NCI-H187 (cell line): Measurements from ENCODE around the gene TSHZ1.

ENCODE experiments used
- DNase-seq, 2 experiments: peaks; one replicate each; lab custom pipeline; 2025; lab: John Stamatoyannopoulos, UW

Gene TSHZ1, protein sequence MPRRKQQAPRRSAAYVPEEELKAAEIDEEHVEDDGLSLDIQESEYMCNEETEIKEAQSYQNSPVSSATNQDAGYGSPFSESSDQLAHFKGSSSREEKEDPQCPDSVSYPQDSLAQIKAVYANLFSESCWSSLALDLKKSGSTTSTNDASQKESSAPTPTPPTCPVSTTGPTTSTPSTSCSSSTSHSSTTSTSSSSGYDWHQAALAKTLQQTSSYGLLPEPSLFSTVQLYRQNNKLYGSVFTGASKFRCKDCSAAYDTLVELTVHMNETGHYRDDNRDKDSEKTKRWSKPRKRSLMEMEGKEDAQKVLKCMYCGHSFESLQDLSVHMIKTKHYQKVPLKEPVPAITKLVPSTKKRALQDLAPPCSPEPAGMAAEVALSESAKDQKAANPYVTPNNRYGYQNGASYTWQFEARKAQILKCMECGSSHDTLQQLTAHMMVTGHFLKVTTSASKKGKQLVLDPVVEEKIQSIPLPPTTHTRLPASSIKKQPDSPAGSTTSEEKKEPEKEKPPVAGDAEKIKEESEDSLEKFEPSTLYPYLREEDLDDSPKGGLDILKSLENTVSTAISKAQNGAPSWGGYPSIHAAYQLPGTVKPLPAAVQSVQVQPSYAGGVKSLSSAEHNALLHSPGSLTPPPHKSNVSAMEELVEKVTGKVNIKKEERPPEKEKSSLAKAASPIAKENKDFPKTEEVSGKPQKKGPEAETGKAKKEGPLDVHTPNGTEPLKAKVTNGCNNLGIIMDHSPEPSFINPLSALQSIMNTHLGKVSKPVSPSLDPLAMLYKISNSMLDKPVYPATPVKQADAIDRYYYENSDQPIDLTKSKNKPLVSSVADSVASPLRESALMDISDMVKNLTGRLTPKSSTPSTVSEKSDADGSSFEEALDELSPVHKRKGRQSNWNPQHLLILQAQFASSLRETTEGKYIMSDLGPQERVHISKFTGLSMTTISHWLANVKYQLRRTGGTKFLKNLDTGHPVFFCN (N-terminal part only)

DNA sequence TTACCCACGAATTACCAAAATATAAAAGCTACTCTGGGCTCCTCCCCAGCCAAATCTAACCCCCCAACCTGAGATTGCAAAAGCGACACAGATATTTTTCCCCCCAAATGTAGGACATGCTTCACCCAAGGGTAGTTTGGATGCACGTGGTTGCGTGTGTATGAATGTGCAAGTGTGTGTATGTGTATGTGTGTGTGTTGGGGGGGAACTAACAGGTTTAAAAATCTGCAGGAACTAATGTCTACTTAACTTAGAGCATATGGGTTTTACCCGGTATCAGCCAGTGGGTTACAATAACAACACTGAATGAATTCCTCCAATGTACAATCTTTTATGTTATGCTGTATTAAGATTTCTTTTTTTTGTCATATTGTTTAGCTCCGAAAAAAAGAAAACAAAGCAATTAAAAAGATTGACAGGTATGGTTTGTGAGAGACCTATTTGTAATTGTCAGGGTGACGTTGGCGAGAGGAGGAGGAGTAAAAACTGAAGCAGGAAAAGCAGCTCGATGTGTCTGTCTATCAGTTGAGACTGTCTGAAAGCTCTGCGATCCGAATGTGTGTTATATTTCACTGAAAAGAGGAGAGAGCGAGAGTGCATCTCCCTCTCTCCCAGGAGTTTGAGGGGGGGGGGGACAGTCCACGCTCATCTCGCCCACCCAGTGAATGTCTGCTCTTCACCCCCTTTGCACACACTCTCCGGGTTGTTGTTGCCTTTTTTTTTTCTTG, at the start of gene TSHZ1:
TSHZ1 (plus strand) TSS at position 524 of the 728 bp plus-strand sequence. CDS start 1,080 bp downstream, outside the sequence.
- DNase-seq, result peak in 1 of 2 experiments; percentile 54

DNA sequence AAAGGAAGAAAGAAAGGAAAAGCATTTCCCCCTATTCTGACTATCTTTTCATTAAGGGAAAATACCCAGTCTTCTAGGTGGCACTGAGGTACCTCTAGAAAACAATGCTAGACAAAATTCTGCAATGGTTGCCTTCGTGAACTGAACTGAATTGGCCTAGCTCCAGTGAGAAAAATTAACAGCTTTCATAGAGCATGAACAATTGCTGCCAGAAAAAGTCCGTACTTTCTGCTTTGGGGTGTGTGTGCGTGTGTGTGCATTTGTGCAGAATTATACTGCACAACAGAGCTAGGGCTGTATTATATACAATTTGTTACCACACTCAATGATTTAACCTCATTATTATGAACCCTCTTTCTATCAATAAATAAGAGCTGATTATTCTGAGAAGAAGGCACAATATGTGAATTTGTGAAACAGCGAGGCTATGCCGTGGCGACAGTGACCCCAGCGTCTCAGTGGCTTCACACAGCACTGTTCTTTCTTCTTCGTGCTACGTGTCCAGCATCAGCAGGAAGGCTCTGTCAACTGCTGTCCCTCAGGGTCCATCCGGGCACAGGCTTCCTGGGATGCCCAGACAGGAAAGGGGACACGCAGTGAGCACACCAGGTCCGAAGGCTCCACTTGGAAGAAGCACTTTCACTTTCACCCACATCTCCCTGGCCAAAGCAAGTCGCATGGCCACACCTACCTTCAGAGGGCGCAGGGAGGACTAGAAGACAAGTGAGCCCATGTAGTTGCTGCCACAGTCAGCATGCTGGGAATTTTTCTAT, 49.2 kb upstream of the TSHZ1 start:
- DNase-seq, result peak in 1 of 2 experiments; percentile 19

DNA sequence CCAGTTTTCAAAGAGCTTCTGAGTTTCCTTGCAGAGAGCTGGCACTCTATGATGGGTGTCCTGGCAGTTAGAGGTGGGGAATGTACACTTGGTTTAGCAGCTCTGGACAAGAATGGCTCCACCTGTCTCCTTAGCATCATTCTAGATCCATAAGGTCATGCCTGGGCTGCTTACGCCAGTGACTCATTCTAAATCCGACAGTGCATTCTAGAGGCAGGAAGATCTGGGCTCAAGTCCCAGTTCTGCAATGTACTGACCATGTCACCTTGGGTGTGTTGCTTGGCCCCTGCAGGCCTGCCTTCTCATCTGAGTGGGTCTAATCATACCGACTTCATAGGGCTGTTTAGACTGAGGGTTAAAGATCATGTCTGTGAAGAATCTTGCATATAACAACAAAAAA, 48.1 kb upstream of the TSHZ1 start:
- DNase-seq, result no peak

DNA sequence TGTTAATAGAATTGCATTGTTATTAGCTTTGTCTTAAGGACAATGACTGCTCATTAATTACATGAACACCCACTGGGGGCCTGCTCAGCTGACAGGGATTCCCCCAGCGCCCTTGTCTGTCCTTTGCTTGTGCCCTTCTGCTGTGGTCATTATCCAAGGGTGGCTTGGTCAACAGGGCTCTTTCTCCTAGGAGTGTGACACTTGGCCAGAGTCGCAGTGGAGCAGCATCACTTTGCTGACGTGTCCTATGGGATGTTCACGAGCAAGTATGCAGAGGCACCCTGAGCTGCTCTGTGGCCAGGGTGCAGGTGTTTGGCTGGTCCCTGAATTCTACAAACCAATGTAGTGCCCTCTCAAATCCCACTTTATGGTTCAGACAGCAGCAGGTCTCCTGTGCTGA, 47.6 kb upstream of the TSHZ1 start:
- no peak for DNase-seq

DNA sequence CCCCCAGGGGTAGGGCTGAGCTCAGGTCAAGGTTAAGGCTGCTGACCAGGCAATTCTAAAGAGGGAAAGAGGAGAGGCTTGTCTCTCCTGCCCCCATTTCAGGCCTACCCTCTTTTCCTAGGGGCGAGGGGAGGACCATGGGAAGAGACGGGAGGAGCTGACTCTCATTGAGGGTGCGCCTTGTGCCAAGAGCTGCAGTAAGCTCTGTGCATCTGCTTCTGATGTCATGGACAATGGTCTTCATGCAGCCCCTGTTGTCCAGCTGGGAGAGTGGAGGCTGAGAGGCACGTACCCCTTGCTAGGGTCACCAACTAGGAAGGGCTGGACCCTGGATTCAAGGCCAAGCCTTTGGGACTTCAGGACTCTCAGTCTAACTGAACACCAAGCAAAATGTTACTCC, 46.9 kb upstream of the TSHZ1 start:
- no peak for DNase-seq

DNA sequence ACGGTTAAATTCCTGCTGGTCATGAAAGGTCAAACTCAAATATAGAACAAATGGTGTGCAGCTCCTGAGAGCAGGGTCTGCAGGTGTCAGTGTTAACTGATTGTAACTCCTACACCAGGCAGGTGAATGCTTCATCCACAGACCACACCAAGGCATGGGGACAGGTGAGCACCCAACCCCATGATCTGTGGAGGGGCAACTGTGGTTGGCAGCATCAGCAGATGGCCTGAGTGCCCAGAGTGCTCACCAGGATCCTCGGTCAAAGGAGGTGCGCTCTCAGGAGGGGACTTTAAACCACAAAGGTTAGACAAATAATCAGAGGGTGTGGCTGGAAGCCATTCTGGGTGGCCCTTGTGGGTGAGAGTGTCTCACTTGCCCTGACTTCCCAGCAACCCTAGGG, 46.1 kb upstream of the TSHZ1 start:
- DNase-seq, result no peak

DNA sequence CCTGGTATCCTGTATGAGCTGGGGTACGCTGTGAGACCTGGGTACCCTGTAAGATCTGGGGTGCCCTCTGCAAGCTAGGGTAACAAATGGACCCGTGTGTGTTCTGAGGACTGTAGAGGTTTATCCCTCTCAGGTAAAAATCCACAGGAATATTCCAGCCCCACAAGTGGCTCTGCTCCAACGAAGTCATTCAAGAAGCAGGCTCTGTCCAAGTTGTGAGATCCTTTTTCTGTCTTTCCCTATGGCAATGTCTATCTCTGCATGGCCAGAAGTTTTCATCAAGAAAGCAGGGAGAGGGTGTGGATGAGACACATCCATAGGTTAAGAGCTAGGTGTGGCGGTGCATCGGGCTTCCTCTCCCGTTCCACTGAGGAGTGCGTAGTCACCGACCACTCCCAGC, 44.7 kb upstream of the TSHZ1 start:
- no peak for DNase-seq

DNA sequence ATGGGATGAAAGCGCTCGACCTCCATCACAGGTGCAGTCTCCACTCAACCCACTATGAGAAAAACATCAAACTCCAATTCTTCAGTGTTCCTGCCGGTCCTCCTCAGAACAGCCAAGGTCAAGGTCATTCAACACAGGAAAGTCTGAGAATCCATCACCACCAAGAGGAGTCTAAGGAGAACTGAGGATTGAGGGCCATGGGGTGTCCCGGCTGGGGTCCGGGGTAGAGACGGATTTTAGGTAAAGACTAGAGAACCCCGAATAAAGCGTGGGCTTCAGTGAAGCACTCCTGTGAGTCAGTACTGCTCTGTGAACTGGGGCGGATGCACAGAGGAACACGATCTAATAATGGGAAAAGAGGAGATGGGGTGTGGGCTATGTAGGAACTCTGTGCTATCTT, 43.5 kb upstream of the TSHZ1 start:
- no peak for DNase-seq

DNA sequence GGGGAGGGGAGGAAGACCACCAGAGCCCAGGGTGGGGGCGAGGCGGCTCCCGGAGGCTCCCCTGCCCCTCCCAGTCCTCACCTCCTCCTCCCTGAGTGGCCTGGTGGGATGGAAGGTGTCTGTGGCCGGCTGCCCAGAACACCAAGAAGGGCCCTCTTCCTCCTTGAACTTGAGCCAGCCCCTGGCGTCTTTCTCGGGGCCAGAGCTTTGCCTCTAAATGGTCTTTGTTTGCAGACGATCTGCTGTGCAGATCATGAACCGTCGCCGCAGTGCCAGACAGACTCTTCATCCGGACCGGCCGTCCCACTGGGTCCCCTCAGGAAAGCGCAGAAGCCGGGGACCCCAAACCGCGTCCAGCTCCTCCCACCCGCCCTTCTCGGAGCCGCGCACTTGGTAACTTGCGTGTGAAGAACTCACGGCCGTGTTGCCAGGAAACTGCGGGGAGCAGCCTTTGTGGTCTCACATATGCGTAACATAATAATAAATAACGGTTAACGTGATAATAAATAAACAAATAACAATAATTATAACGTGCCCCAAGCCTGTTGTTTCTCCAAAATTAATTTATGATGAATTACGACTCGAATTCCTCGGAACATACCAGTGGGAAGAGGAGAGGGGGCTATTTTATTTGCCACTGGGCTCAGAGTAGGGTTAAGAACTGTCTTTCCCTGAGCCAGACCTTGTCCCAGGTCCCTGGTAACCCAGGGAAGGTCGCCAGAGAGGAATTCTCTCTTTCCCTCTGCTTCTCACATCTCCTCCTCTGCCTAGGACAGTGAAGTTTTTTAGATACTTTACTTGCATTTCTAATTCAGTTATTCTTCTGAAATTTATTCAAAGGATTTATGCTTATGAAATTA, 42.6 kb upstream of the TSHZ1 start:
- no peak for DNase-seq

DNA sequence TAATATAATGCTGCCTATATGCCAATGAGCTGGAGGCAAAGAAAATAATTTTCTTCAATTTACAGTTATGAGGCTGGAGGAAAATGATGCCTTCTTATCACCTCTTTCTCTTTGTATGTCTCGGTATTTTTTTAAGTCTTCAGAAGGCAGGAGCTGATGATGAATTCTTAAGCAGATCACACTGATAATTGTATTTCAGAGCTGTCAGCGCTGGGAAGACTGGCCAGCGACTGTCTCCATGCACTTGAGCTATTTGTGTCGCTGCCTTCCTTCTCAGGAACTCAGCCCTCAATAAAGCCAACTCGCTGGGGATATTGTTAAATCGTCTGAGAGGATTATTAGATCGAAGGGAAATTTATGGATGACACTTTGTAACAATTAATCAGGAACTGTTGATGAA, 42.0 kb upstream of the TSHZ1 start:
- no peak for DNase-seq

DNA sequence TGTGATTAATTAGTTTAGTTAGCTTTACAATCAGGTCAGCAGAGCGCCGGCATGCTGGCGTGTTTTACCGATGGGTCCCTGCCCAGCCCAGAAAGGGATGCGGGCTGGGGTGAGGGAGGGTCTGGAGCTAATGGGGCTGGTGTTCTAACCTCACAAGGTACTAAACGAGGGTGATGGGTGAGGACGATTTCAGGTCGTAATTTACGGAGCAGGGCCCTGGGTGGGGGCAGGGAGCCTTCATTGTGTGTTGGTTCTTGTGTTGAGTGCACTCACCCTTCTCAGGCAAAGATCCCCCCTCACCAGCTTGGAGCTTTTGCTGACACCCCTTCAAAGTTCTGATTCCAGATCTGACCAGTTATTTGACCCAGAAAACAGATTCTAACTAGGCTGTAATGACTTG, 41.2 kb upstream of the TSHZ1 start:
- no peak for DNase-seq

DNA sequence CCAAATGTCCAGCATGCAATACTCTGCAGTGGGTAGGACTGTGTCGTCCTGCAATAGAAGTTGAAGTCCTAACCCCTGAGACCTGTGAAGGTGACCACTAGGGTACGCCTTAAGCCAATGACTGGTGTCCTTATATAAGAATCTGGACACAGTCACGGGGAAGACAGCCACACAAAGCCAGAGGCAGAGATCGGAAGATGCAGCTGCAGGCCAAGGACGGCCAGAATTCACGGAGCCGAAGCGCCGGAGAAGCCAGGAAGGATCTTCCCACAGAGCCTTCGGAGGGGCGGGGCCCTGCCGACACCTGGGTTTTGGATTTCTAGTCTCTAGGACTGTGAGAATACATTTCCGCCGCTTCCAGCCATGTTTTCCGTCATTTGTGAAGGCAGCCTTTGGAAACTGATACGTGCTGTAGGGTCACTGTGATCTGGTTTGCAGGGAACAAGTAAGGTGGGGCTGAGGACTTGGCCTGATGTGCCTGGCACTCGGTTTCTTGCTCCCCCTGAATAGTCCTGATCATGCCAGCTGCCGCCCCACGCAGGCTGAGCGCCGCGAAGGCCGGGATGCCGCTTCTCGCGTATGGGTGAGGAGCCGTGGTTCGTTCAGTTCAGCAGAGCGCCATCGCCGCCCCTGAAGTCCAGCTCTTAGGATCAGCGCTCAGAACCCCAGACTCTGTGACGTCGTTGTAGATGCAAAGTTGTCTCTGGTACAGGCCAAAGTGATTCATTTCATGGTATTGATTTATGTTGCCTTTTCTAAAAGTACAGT, 40.4 kb upstream of the TSHZ1 start:
- DNase-seq, result no peak

DNA sequence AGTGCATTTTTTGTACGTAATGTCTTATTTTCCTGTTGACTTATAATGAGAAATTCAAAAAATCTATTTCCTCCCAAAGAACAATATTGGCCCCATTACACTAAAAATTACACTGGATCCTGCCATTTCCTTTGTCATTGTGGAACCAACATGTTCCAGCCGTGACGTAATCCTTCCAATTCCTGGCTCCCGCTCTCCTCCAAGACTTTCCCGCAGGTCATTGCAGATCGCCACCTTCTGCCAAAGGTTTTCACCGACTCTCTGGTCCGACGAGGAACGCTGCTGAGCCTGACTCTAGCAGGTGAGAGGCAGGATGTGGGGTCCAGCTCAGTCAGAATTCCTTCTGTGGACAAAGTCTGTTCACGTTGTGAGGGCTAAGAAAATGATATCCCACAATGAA, 39.7 kb upstream of the TSHZ1 start:
- DNase-seq, result no peak

DNA sequence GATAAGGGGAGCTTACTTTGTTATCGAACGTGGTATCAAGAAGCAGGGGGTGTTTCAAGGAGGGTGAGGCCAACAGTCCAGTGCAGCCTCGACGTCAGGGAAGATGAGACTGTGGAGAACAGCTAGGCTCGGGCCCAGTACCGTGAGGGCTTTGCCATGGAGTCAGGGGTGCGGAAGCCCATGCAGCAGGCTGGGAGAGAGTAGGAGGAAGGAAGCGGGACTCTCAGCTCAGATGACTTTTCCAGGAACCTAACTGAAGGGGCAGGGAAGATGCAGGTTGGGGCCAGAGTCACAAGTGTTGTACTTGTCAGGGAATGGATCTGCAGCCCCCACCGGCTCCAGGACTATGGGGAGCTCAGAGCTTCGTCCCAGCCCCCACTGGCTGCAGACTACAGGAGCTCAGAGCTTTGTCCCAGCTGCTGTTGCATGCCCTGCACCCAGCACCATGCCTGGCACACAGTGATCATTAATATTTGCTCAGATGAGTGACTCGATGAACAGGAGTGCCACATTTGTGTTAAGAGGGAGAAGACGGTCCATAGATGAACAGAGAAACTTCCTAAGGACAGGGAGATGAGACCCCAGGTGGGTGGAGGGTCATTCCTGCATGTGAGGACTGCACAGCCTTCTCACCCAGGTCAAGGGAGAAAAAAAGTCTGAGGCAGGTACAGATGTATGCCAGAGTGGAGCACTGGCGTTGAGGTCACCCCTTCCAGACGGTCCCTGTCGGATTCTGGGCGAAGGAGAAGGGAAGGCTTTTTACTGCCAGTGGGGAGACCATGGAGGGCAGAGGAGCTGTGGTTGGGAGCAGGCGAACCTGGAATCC, 38.1 kb upstream of the TSHZ1 start:
- DNase-seq, result no peak

DNA sequence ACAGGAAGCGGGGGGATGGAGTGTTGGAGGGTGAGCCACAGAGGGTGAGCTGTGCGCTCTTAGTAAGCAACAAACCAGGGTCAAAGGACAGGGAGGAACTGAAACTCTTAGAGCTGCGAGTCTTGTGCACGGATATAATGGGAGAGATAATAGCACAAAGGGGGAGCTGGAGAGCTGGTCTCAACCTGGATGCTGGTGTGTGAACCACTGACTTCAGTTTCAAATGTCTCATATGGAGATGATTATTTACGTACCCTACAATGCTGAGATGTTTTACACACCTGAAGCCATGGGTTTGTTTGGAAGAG, 37.5 kb upstream of the TSHZ1 start:
- no peak for DNase-seq

DNA sequence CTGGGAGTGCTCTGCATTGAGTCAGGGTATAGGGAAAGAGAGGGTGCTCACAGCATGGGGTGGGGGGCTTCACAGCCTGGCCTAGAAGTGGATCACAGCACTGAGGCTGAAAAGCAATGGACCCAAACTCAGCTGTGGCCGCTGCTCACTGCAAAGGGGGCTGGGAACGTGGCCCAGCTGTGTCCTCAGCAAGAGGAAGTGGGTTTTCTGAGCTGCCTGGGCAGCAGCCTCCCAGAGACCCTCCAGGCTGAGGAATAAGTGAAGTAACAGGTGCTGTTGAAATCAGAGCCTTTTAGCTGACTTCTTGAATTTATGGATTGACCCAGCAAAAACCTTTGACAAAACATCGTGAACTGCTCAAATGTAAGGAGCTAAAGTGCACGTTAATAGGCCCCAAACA, 36.9 kb upstream of the TSHZ1 start:
- no peak for DNase-seq

DNA sequence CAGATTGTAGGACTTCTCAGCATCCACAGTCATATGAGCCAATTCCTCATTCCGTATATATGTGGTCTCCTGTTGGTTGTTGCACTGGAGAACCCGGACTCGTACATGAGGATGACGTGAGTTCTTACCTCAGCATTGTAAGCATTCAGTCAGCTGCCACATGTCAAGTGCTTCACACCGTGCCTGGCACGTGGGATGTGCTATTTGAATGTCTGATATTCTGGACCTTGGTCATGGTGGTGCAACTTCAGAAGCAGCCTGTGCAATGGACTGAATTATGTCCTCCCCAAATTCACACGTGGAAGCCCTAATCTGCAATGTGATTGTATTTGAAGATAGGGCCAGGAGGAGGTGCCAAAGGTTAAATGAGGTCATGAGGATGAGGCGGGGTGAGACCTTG, 33.7 kb upstream of the TSHZ1 start:
- DNase-seq, result no peak

DNA sequence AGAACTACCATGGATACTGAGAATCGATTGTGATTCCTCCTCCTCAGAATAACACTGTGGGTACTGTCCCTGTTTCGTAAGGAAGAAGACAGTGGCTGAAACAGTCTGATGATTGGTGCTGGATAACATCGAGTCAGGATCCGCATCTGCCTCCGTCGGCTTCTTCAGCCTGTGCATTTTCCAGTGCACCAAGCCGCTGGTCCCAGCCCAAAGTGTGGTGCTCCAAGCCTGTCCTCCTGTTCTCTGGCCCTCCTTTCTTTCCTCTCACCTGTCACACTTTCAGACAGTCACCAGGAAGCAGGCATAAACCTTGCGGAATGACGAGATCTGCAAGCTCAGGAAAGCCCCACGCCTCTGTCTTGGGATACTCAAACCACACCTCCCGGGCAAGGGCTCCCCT, 32.2 kb upstream of the TSHZ1 start:
- no peak for DNase-seq
